GM21526 (cell line): ENCODE measurements around the gene BATF.

ENCODE experiments used
- ATAC-seq: cut with Tn5 transposase; IDR thresholded peaks from one replicate; pipeline ENCODE4 v1.9.1; 2021; ENCODE audit warnings: moderate library complexity; ENCODE audit not compliant: unreplicated experiment, low FRiP score

BATF gene

GRCh38 chr14:75559451-75560222 is 37.4 kb downstream of the BATF start:
- no peak for ATAC-seq

GRCh38 chr14:75561013-75561432 is 38.8 kb downstream of the BATF start:
- no peak for ATAC-seq

GRCh38 chr14:75562089-75562488 is 39.8 kb downstream of the BATF start:
- ATAC-seq = no peak

GRCh38 chr14:75562489-75562888 is 40.2 kb downstream of the BATF start:
- no peak for ATAC-seq

GRCh38 chr14:75563931-75564330 is 41.7 kb downstream of the BATF start:
- ATAC-seq = no peak

- no peak for ATAC-seq
These were observed 42.8 kb downstream of the BATF start for GRCh38 chr14:75565056-75565455.

- ATAC-seq = no peak
These were observed 44.1 kb downstream of the BATF start for GRCh38 chr14:75566321-75566720.

- ATAC-seq = no peak
These were observed 44.5 kb downstream of the BATF start for GRCh38 chr14:75566752-75567151.

- no peak for ATAC-seq
These were observed 45.9 kb downstream of the BATF start for GRCh38 chr14:75568140-75568539.

GRCh38 chr14:75568791-75569190 is 46.5 kb downstream of the BATF start:
- no peak for ATAC-seq

- no peak for ATAC-seq
These were observed 48.5 kb downstream of the BATF start for GRCh38 chr14:75570797-75571196.

GRCh38 chr14:75572104-75572503 is 49.8 kb downstream of the BATF start:
- no peak for ATAC-seq

GRCh38 chr14:75577090-75577489 is 54.8 kb downstream of the BATF start:
- ATAC-seq = no peak

GRCh38 chr14:75577729-75578101 is 55.4 kb downstream of the BATF start:
- peak; percentile 71 for ATAC-seq

GRCh38 chr14:75578102-75578785 is 56.0 kb downstream of the BATF start, which contains the start of gene FLVCR2:
FLVCR2 (plus strand) TSS chr14:75578620; CDS start chr14:75578973, 353 bp downstream.
- ATAC-seq = no peak

GRCh38 chr14:75578786-75579337 is 56.6 kb downstream of the BATF start:
- ATAC-seq = no peak

- ATAC-seq = no peak
These were observed 57.1 kb downstream of the BATF start for GRCh38 chr14:75579338-75579864.

GRCh38 chr14:75579882-75580281 is 57.6 kb downstream of the BATF start:
- ATAC-seq = no peak

GRCh38 chr14:75587388-75587787 is 65.1 kb downstream of the BATF start:
- ATAC-seq = no peak

GRCh38 chr14:75589931-75590330 is 67.7 kb downstream of the BATF start:
- no peak for ATAC-seq

GRCh38 chr14:75591331-75591946 is 69.2 kb downstream of the BATF start:
- ATAC-seq = no peak
